Measurements from ENCODE around the gene CBLN4.

CBLN4 gene

GRCh38 chr20:55978550-55978949 lies 26.8 kb downstream of the CBLN4 start:
- no peak for TF ChIP-seq CTCF (IDR thresholded peaks at IDR 0.05)
- Histone ChIP-seq H3K4me3 (no peak overlapping the region), H3K27ac (no peak overlapping the region)
- no peak for DNase-seq (ENCODE audit: low spot score)

DNA sequence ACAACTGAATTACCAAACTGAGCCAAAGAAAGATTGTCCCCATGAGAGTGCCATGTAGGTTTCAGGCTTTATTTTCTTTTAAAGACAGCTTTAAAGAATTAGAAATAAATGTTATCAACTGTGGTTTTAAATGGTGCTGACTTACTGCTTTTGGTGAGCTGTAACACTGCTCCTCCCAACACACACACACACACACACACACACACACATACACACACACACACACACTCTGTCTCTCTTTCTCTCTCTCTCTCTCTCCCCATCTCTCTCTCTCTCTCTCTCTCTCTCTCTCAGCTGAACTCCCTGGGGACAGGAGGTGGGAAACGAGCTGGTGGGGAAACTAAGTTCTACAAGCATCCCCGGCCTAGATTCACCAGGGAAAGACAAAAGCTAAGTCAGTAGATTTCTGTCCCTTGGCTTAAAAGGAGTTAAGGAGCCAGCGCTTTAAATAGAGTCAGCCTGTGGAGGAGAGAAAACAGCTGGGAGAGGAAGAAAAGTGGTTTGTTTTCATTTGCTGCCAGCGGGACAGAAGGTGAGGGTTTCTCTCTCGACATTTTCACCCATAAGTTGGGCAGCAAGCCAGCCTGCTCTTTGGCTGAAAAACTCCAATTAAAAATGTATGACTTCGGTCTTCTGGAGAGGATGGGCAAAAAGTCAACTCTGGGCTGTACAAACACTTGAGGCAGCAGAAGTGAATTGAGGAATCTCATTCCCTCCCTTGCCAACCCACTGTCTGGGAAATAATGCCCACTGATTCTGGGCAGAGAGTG lies 27.4 kb downstream of the CBLN4 start:
- no peak for TF ChIP-seq CTCF (IDR thresholded peaks at IDR 0.05)
- no peak for DNase-seq (ENCODE audit: low spot score)
- peak overlapping the region; percentile 5 for H3K4me3 ChIP-seq
- H3K27ac ChIP-seq = no peak overlapping the region

DNA sequence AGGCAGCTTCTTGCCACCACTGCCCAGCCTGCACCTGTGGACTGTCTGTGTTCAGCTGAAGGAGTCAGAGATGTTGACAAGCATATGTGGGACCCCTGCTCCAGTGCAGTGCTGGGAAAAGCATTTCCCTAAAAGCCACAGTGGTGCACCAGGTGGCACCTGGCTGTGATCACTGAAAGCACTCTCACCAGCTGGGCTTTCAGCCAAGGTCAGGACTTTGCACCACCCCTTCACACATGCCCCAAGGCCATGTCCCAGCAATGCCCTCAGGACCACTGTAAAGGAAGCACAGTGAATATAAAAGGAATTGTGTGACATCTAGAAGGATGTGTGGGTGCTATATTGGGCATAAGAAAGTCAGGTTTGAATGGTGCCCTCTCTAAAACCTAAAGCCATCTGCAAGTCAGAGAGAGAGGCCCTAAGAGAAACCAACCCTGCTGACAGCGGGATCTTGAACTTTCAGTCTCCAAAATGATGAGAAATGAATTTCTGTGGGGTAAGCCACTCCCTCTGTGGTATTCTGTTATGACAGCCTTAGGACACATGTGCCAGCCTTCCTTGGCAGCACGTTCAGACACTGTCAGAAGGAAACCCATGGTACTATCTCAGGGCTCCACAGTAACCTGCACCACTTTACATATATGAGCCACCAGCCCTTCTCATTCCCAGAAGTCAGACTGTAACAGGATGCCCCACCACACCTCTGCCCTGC lies 30.7 kb downstream of the CBLN4 start:
- no peak overlapping the region for H3K27ac ChIP-seq
- no peak for TF ChIP-seq CTCF (IDR thresholded peaks at IDR 0.05)
- DNase-seq (ENCODE audit: low spot score) = no peak
- no peak overlapping the region for H3K4me3 ChIP-seq

- TF ChIP-seq CTCF (IDR thresholded peaks at IDR 0.05) = no peak
- Histone ChIP-seq H3K4me3 (no peak overlapping the region), H3K27ac (no peak overlapping the region)
- no peak for DNase-seq (ENCODE audit: low spot score)
Observed at GRCh38 chr20:55964790-55965189, 40.5 kb downstream of the CBLN4 start.

- Histone ChIP-seq H3K27ac (no peak overlapping the region), H3K4me3 (no peak overlapping the region)
- no peak for DNase-seq (ENCODE audit: low spot score)
- TF ChIP-seq CTCF (IDR thresholded peaks at IDR 0.05) = no peak
Observed at GRCh38 chr20:55961376-55962330, 43.7 kb downstream of the CBLN4 start.

DNA sequence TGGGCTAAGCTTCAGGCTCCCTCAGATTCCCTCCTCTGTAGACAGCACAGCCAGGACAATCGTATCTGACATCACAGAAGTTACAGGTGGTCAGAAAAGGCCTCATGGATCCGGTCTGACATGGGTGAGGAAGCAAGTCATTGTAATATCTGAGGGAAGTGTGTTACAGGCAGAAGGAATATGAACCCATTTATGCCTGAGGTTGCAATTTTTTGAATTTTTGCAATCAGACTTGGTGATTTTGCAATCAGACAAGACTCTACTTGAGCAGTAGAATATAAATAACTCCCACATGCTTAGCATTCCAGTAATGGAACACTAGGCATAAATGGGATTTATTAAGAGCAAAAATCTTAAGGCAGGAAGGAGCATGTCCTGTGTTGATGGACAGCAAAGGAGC lies 52.1 kb downstream of the CBLN4 start:
- peak overlapping the region in 1 of 2 donors; percentile 35 for H3K27ac ChIP-seq
- no peak for TF ChIP-seq CTCF (IDR thresholded peaks at IDR 0.05)
- DNase-seq (ENCODE audit: low spot score) = no peak
- no peak overlapping the region for H3K4me3 ChIP-seq

Measured in coronary artery (tissue), 2 donors.